Activated naive CD8-positive, alpha-beta T cell treated with anti-CD3 and anti-CD28 coated beads, Interleukin-2, amount 10 ng/mL, durations not matched to agents 7 days and 5 days (primary cell): ENCODE data around the gene SPTBN2. TPM values are rescaled to one million over a fixed set of nuclear protein-coding genes. Genes with fewer than 3 reads are reported as not detected.
"Not testable (repeated sequence)": the region's sequence is repeated elsewhere in the genome, so short reads cannot be mapped to it uniquely, and the experiment has no call there.

Source experiments
- ATAC-seq: fragments of 150-1000 bp; cut with Tn5 transposase; one replicate; pipeline ENCODE4 v1.10.0; 2021; ENCODE audit warnings: low read depth, moderate library complexity
- POLR2A ChIA-PET: fragments of 350-600 bp; sonication (Branson Sonifier 250); formaldehyde crosslinking; loops from one replicate; lab custom pipeline; 2021; ENCODE audit warnings: antibody characterized with exemption; lab: Charles Lee
- DNase-seq: peaks from one replicate; pipeline ENCODE4 v3.0.0; 2021
- H3K27ac Mint-ChIP-seq: one replicate; pipeline ENCODE4 v1.8.0; 2022; ENCODE audit warnings: mild to moderate bottlenecking, mixed read lengths
- H3K27me3 Mint-ChIP-seq: one replicate; pipeline ENCODE4 v1.8.0; 2022; ENCODE audit warnings: mild to moderate bottlenecking, moderate library complexity, mixed read lengths
- H3K36me3 Mint-ChIP-seq: one replicate; pipeline ENCODE4 v1.8.0; 2021; ENCODE audit warnings: mild to moderate bottlenecking, mixed read lengths
- H3K4me1 Mint-ChIP-seq: one replicate; pipeline ENCODE4 v1.8.0; 2021; ENCODE audit warnings: mixed read lengths
- H3K4me3 Mint-ChIP-seq: one replicate; pipeline ENCODE4 v1.8.0; 2022; ENCODE audit warnings: mild to moderate bottlenecking, moderate library complexity, mixed read lengths
- H3K9me3 Mint-ChIP-seq: one replicate; pipeline ENCODE4 v1.8.0; 2021; ENCODE audit warnings: mixed read lengths
- total RNA-seq, 2 experiments: library from RNA; stranded (reverse); gene quantifications; one replicate each; pipeline ENCODE4 v1.2.3, GENCODE V29; 2021

The SPTBN2 gene
- total RNA-seq, 2 experiments from 2014 or later, result 1.3 to 1.6 TPM

GRCh38 chr11:66741153-66741552 lies 12.1 kb upstream of the SPTBN2 start:
- POLR2A ChIA-PET, result no interaction called here

GRCh38 chr11:66739983-66740382 lies 11.0 kb upstream of the SPTBN2 start:
- POLR2A ChIA-PET, result no interaction called here
- H3K36me3 Mint-ChIP-seq, result no peaks in the 10 kb centered on the region
- DNase-seq (no peak), ATAC-seq (no peak)
- H3K27ac Mint-ChIP-seq, result no peak overlapping the region
- no peak overlapping the region for H3K4me3 Mint-ChIP-seq
- H3K27me3 Mint-ChIP-seq, result peaks cover 18% of the 10 kb centered on the region
- H3K9me3 Mint-ChIP-seq, result peaks cover 2% of the 10 kb centered on the region
- H3K4me1 Mint-ChIP-seq, result no peaks in the 10 kb centered on the region

More at GRCh38 chr11:66741153-66741552, 12.1 kb upstream of the SPTBN2 start:
- peaks cover 2% of the 10 kb centered on the region for H3K9me3 Mint-ChIP-seq
- no peak overlapping the region for H3K4me3 Mint-ChIP-seq
- ATAC-seq (no peak), DNase-seq (no peak)
- peaks cover 1% of the 10 kb centered on the region for H3K4me1 Mint-ChIP-seq
- H3K27ac Mint-ChIP-seq, result no peak overlapping the region
- H3K27me3 Mint-ChIP-seq, result peaks cover 10% of the 10 kb centered on the region
- no peaks in the 10 kb centered on the region for H3K36me3 Mint-ChIP-seq

- POLR2A ChIA-PET, result no interaction called here
- Mint-ChIP-seq H3K4me3 (no peak overlapping the region), H3K27ac (no peak overlapping the region), H3K9me3 (no peaks in the 10 kb centered on the region), H3K36me3 (no peaks in the 10 kb centered on the region), H3K27me3 (peaks cover 68% of the 10 kb centered on the region), H3K4me1 (no peaks in the 10 kb centered on the region)
- ATAC-seq, result no peak
- no peak for DNase-seq
Observed at GRCh38 chr11:66734215-66734614, 5.2 kb upstream of the SPTBN2 start.

GRCh38 chr11:66729447-66729846 lies 431 bp upstream of the SPTBN2 start:
- no peak overlapping the region for H3K4me3 Mint-ChIP-seq
- H3K4me1 Mint-ChIP-seq, result peaks cover 12% of the 10 kb centered on the region
- POLR2A ChIA-PET, result no interaction called here

GRCh38 chr11:66728038-66728692 lies 851 bp downstream of the SPTBN2 start:
- POLR2A ChIA-PET, result no interaction called here
- ATAC-seq, result no peak
- Mint-ChIP-seq H3K9me3 (no peaks in the 10 kb centered on the region), H3K36me3 (no peaks in the 10 kb centered on the region), H3K27ac (no peak overlapping the region), H3K4me3 (peak overlapping the region; percentile 68), H3K4me1 (peaks cover 12% of the 10 kb centered on the region), H3K27me3 (peaks cover 82% of the 10 kb centered on the region)
- no peak for DNase-seq

More at GRCh38 chr11:66729447-66729846, 431 bp upstream of the SPTBN2 start:
- DNase-seq (no peak), ATAC-seq (no peak)
- Mint-ChIP-seq H3K9me3 (no peaks in the 10 kb centered on the region), H3K36me3 (no peaks in the 10 kb centered on the region), H3K27ac (no peak overlapping the region), H3K27me3 (peaks cover 86% of the 10 kb centered on the region)

GRCh38 chr11:66727282-66728037 lies 1.6 kb downstream of the SPTBN2 start:
- DNase-seq, result peak; percentile 58
- POLR2A ChIA-PET, result no interaction called here
- peak; percentile 37 for ATAC-seq

GRCh38 chr11:66725647-66726046 lies 3.4 kb downstream of the SPTBN2 start:
- H3K36me3 Mint-ChIP-seq, result no peaks in the 10 kb centered on the region
- H3K4me1 Mint-ChIP-seq, result peaks cover 15% of the 10 kb centered on the region
- peaks cover 64% of the 10 kb centered on the region for H3K27me3 Mint-ChIP-seq
- H3K4me3 Mint-ChIP-seq, result no peak overlapping the region
- ATAC-seq, result no peak
- no peak for DNase-seq
- H3K9me3 Mint-ChIP-seq, result no peaks in the 10 kb centered on the region
- POLR2A ChIA-PET, result no interaction called here
- H3K27ac Mint-ChIP-seq, result no peak overlapping the region

More at GRCh38 chr11:66727282-66728037, 1.6 kb downstream of the SPTBN2 start:
- peaks cover 78% of the 10 kb centered on the region for H3K27me3 Mint-ChIP-seq
- H3K4me3 Mint-ChIP-seq, result peak overlapping the region; percentile 36
- peaks cover 12% of the 10 kb centered on the region for H3K4me1 Mint-ChIP-seq
- no peak overlapping the region for H3K27ac Mint-ChIP-seq
- H3K9me3 Mint-ChIP-seq, result no peaks in the 10 kb centered on the region
- H3K36me3 Mint-ChIP-seq, result no peaks in the 10 kb centered on the region

- POLR2A ChIA-PET, result no interaction called here
- no peak overlapping the region for H3K4me3 Mint-ChIP-seq
- H3K4me1 Mint-ChIP-seq, result peaks cover 20% of the 10 kb centered on the region
- H3K36me3 Mint-ChIP-seq, result no peaks in the 10 kb centered on the region
- peaks cover 60% of the 10 kb centered on the region for H3K27me3 Mint-ChIP-seq
- no peak overlapping the region for H3K27ac Mint-ChIP-seq
- ATAC-seq (no peak), DNase-seq (no peak)
- H3K9me3 Mint-ChIP-seq, result no peaks in the 10 kb centered on the region
Observed at GRCh38 chr11:66725114-66725513, 3.9 kb downstream of the SPTBN2 start.

GRCh38 chr11:66724167-66724566 lies 4.8 kb downstream of the SPTBN2 start:
- ATAC-seq, H3K9me3 Mint-ChIP-seq, H3K4me3 Mint-ChIP-seq, H3K27ac Mint-ChIP-seq, H3K36me3 Mint-ChIP-seq, DNase-seq: not testable (repeated sequence)
- POLR2A ChIA-PET, result interaction anchor here (0.6 kb wide), 1 partner anchor 311 kb away, joined by 4 read pairs; no protein-coding TSS in a partner anchor
- Mint-ChIP-seq H3K4me1 (peaks cover 24% of the 10 kb centered on the region), H3K27me3 (peaks cover 52% of the 10 kb centered on the region)

GRCh38 chr11:66723693-66724092 lies 5.3 kb downstream of the SPTBN2 start:
- POLR2A ChIA-PET, result no interaction called here
- ATAC-seq (no peak), DNase-seq (no peak)
- H3K9me3 Mint-ChIP-seq, result no peaks in the 10 kb centered on the region
- peaks cover 22% of the 10 kb centered on the region for H3K4me1 Mint-ChIP-seq
- peaks cover 47% of the 10 kb centered on the region for H3K27me3 Mint-ChIP-seq
- H3K4me3 Mint-ChIP-seq, result no peak overlapping the region
- H3K36me3 Mint-ChIP-seq, result no peaks in the 10 kb centered on the region
- H3K27ac Mint-ChIP-seq, result no peak overlapping the region

GRCh38 chr11:66722745-66723651 lies 6.0 kb downstream of the SPTBN2 start:
- Mint-ChIP-seq H3K27ac (no peak overlapping the region), H3K27me3 (peaks cover 44% of the 10 kb centered on the region)

GRCh38 chr11:66721939-66722338 lies 7.1 kb downstream of the SPTBN2 start:
- POLR2A ChIA-PET, result no interaction called here
- Mint-ChIP-seq H3K9me3 (no peaks in the 10 kb centered on the region), H3K27me3 (peaks cover 39% of the 10 kb centered on the region), H3K4me1 (peaks cover 16% of the 10 kb centered on the region), H3K27ac (no peak overlapping the region), H3K4me3 (no peak overlapping the region), H3K36me3 (no peaks in the 10 kb centered on the region)
- DNase-seq (no peak), ATAC-seq (no peak)

More at GRCh38 chr11:66722745-66723651, 6.0 kb downstream of the SPTBN2 start:
- no peak overlapping the region for H3K4me3 Mint-ChIP-seq
- H3K4me1 Mint-ChIP-seq, result peaks cover 20% of the 10 kb centered on the region
- DNase-seq (no peak), ATAC-seq (no peak)
- no peaks in the 10 kb centered on the region for H3K36me3 Mint-ChIP-seq
- no peaks in the 10 kb centered on the region for H3K9me3 Mint-ChIP-seq
- POLR2A ChIA-PET, result no interaction called here

- no peak overlapping the region for H3K27ac Mint-ChIP-seq
- peaks cover 33% of the 10 kb centered on the region for H3K27me3 Mint-ChIP-seq
- H3K4me1 Mint-ChIP-seq, result peaks cover 12% of the 10 kb centered on the region
- no peaks in the 10 kb centered on the region for H3K9me3 Mint-ChIP-seq
- POLR2A ChIA-PET, result no interaction called here
- no peak for ATAC-seq
- no peaks in the 10 kb centered on the region for H3K36me3 Mint-ChIP-seq
- no peak overlapping the region for H3K4me3 Mint-ChIP-seq
- no peak for DNase-seq
Observed at GRCh38 chr11:66720899-66721470, 8.0 kb downstream of the SPTBN2 start.
